Renal pelvis (tissue), 4 donors: Measurements from ENCODE around the gene TNS2. TPM values are rescaled to one million over a fixed set of nuclear protein-coding genes. Genes with fewer than 3 reads are reported as not detected.
"Not testable (repeated sequence)": the region's sequence is repeated elsewhere in the genome, so short reads cannot be mapped to it uniquely, and the experiment has no call there.

ENCODE experiments used
- DNase-seq: peaks from one replicate; pipeline ENCODE4 v3.0.0-alpha.2; 2013
- polyA plus RNA-seq, 3 donors: library from polyadenylated mRNA; unstranded; fragments of 120-200 nt; gene quantifications; one replicate each; pipeline ENCODE4 v1.2.1, GENCODE V29; 2013; ENCODE audit not compliant: insufficient read length in 3 of 3

The TNS2 gene
- polyA plus RNA-seq, 3 donors, result 102 to 132 (median 114) TPM

GRCh38 chr12:53105712-53106439, 56.0 kb downstream of the TNS2 start:
- DNase-seq, result no peak

- DNase-seq, result no peak
Measured at GRCh38 chr12:53107122-53107521, 57.3 kb downstream of the TNS2 start.

- not testable (repeated sequence) for DNase-seq
Measured at GRCh38 chr12:53112431-53112830, 62.6 kb downstream of the TNS2 start.

- no peak for DNase-seq
Measured at GRCh38 chr12:53113136-53113705, 63.4 kb downstream of the TNS2 start.

GRCh38 chr12:53113951-53114350, 64.1 kb downstream of the TNS2 start:
- DNase-seq, result no peak

Other genes with a start within 250 kb of the TNS2 start
- under 1 TPM; 0.40 to 0.65 (median 0.51) TPM for gene KRT4, start 235.9 kb upstream of the TNS2 start, polyA plus RNA-seq
- gene KRT79, start 215.8 kb upstream of the TNS2 start, polyA plus RNA-seq, result not detected
- not detected for gene KRT78, start 201.1 kb upstream of the TNS2 start, polyA plus RNA-seq
- gene KRT8, start 145.0 kb upstream of the TNS2 start, polyA plus RNA-seq, result 100 to 1,000 TPM; 234 to 269 (median 243) TPM
- 100 to 1,000 TPM; 180 to 199 (median 187) TPM for gene KRT18, start 100.9 kb upstream of the TNS2 start, polyA plus RNA-seq
- gene EIF4B, start 43.6 kb upstream of the TNS2 start, polyA plus RNA-seq, result 100 to 1,000 TPM; 463 to 529 (median 471) TPM
- gene SPRYD3, start 29.3 kb downstream of the TNS2 start, polyA plus RNA-seq, result 10 to 100 TPM; 17.4 to 19.8 (median 18.2) TPM
- gene IGFBP6, start 47.6 kb downstream of the TNS2 start, polyA plus RNA-seq, result 10 to 100 TPM; 10.4 to 17.6 (median 13.6) TPM
- 1 to 10 TPM; 2.4 to 3.0 (median 2.7) TPM for gene SOAT2, start 53.4 kb downstream of the TNS2 start, polyA plus RNA-seq
- 10 to 100 TPM; 67.8 to 81.5 (median 76.2) TPM for gene ZNF740, start 130.7 kb downstream of the TNS2 start, polyA plus RNA-seq
- gene CSAD, start 130.9 kb downstream of the TNS2 start, polyA plus RNA-seq, result 100 to 1,000 TPM in 2 of 3 donors, 10 to 100 TPM in 1; 36.9 to 113 (median 106) TPM
- 1 to 10 TPM; 1.7 to 1.9 (median 1.7) TPM for gene ITGB7, start 157.2 kb downstream of the TNS2 start, polyA plus RNA-seq
- 10 to 100 TPM; 32.0 to 38.1 (median 35.7) TPM for gene RARG, start 182.1 kb downstream of the TNS2 start, polyA plus RNA-seq
- 10 to 100 TPM; 11.6 to 16.0 (median 14.3) TPM for gene ESPL1, start 218.2 kb downstream of the TNS2 start, polyA plus RNA-seq
- 100 to 1,000 TPM; 564 to 760 (median 671) TPM for gene PFDN5, start 245.5 kb downstream of the TNS2 start, polyA plus RNA-seq
- 10 to 100 TPM; 59.5 to 62.9 (median 62.2) TPM for gene MYG1, start 249.6 kb downstream of the TNS2 start, polyA plus RNA-seq